Measurements from ENCODE around the gene SERPINA12. TPM values are rescaled to one million over a fixed set of nuclear protein-coding genes. Genes with fewer than 3 reads are reported as not detected.

SERPINA12 gene
- total RNA-seq, 6 experiments from 2014 or later, result 0.26 to 2.8 (median 0.39) TPM; not detected in 3

- intact Hi-C loops (cut with DNase I), result no loop called here
- Histone ChIP-seq H3K27me3 (no peaks in the 10 kb centered on the region), H3K4me1 (peaks cover 0 to 11% (median 5%) of the 10 kb centered on the region in 4 donors), H3K4me3 (no peak overlapping the region), H3K36me3 (no peaks in the 10 kb centered on the region), H3K9me3 (peaks cover 0 to 9% (median 2%) of the 10 kb centered on the region in 4 donors), H3K27ac (no peak overlapping the region)
- peak in 1 of 4 donors; percentile 3 for ATAC-seq
- TF ChIP-seq POLR2A (IDR thresholded peaks at IDR 0.05) (no peak), CTCF (IDR thresholded peaks at IDR 0.05) (no peak)
- WGBS (ENCODE audit: insufficient coverage, low coverage, low lambda C conversion rate, missing lambda C conversion rate), result 65% methylated on average over 3 of the region's 8 CpGs
- no peak for DNase-seq
Observed at GRCh38 chr14:94550041-94550440, 40.8 kb upstream of the SERPINA12 start.

- peak; percentile 75 to 87 (median 78) for ATAC-seq
- H3K4me3 ChIP-seq, result no peak overlapping the region
- peaks cover 0 to 11% (median 5%) of the 10 kb centered on the region in 4 donors for H3K4me1 ChIP-seq
- peak in 2 of 3 donors; percentile 46 to 65 for DNase-seq
- no peak overlapping the region for H3K27ac ChIP-seq
- peaks cover 0 to 4% (median 2%) of the 10 kb centered on the region in 4 donors for H3K9me3 ChIP-seq
- H3K27me3 ChIP-seq, result no peaks in the 10 kb centered on the region
- 26% methylated on average over 24 of the region's 24 CpGs for WGBS (ENCODE audit: insufficient coverage, low coverage, low lambda C conversion rate, missing lambda C conversion rate)
- no peaks in the 10 kb centered on the region for H3K36me3 ChIP-seq
- intact Hi-C loops (cut with DNase I), result loop anchor here (10.0 kb wide), 2 partner anchors 104 to 124 kb away; no protein-coding TSS in a partner anchor
- TF ChIP-seq POLR2A (IDR thresholded peaks at IDR 0.05), result no peak
- peak; percentile 64 to 96 (median 88) for TF ChIP-seq CTCF (IDR thresholded peaks at IDR 0.05)
Observed at GRCh38 chr14:94548999-94549985, 40.0 kb upstream of the SERPINA12 start.

- intact Hi-C loops (cut with DNase I), result loop anchor here (10.0 kb wide), 2 partner anchors 104 to 124 kb away; no protein-coding TSS in a partner anchor
- no peak for DNase-seq
Observed at GRCh38 chr14:94548131-94548998, 39.1 kb upstream of the SERPINA12 start.

More at GRCh38 chr14:94548131-94548998, 39.1 kb upstream of the SERPINA12 start:
- TF ChIP-seq CTCF (IDR thresholded peaks at IDR 0.05), result no peak
- Histone ChIP-seq H3K4me3 (no peak overlapping the region), H3K36me3 (no peaks in the 10 kb centered on the region), H3K4me1 (peaks cover 0 to 11% (median 5%) of the 10 kb centered on the region in 4 donors), H3K27me3 (no peaks in the 10 kb centered on the region), H3K27ac (no peak overlapping the region), H3K9me3 (peaks cover 0 to 4% (median 2%) of the 10 kb centered on the region in 4 donors)
- WGBS (ENCODE audit: insufficient coverage, low coverage, low lambda C conversion rate, missing lambda C conversion rate), result 52% methylated on average over 12 of the region's 14 CpGs
- ATAC-seq, result peak; percentile 83 to 90 (median 85)

All from right lobe of liver (tissue), 6 donors.